ENCODE results near the gene RAMACL. TPM values are rescaled to one million over a fixed set of nuclear protein-coding genes. Genes with fewer than 3 reads are reported as not detected.
A peak's percentile ranks its signal among the peaks of the same experiment; 100 is the strongest.

Gene RAMACL
- polyA plus RNA-seq, 1 experiment = 0.26 TPM

- TF ChIP-seq, protein P1, sequence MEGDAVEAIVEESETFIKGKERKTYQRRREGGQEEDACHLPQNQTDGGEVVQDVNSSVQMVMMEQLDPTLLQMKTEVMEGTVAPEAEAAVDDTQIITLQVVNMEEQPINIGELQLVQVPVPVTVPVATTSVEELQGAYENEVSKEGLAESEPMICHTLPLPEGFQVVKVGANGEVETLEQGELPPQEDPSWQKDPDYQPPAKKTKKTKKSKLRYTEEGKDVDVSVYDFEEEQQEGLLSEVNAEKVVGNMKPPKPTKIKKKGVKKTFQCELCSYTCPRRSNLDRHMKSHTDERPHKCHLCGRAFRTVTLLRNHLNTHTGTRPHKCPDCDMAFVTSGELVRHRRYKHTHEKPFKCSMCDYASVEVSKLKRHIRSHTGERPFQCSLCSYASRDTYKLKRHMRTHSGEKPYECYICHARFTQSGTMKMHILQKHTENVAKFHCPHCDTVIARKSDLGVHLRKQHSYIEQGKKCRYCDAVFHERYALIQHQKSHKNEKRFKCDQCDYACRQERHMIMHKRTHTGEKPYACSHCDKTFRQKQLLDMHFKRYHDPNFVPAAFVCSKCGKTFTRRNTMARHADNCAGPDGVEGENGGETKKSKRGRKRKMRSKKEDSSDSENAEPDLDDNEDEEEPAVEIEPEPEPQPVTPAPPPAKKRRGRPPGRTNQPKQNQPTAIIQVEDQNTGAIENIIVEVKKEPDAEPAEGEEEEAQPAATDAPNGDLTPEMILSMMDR (IDR thresholded peaks at IDR 0.05; ENCODE audit: insufficient read depth, low read depth, low read length) = no peak
- Histone ChIP-seq H3K36me3 (ENCODE audit: control insufficient read depth, insufficient read depth, low read length) (0 out of 2 replicates have a peak, but pooled peaks cover 2% of the 10 kb centered on the region), H3K27me3 (ENCODE audit: control insufficient read depth, insufficient read depth, low read length) (no peaks in the 10 kb centered on the region), H3K4me3 (ENCODE audit: low read depth, low read length) (no peak overlapping the region)
- CTCF ChIA-PET = no interaction called here
- POLR2A ChIA-PET = no interaction called here
- DNase-seq (ENCODE audit: low read depth) = no peak
These were observed 18.7 kb downstream of the RAMACL start for GRCh38 chr6:166567813-166568212.

DNA sequence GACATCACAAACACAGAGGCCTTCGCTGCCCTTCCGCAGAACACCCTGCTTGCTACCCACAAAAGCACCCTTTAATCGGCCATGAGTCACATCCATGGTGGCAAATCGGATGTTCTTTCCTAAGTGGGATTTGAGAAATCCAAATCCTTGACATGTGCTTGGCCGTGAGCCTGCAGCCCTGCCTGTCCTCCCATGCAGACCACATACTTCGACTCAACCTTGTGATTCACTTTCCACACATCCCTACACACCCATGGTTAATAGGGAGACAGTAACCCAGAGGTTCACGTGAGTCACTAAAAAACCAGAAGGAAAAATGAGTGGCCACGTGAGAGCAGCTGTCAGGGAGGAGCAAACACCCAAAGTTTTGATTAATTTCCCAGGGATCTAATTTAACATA lies 19.4 kb downstream of the RAMACL start:
- POLR2A ChIA-PET = interaction anchor here (0.8 kb wide), 1 partner anchor 17 kb away, joined by 3 read pairs; no protein-coding TSS in a partner anchor
- H3K4me3 ChIP-seq (ENCODE audit: low read depth, low read length) = no peak overlapping the region
- H3K27me3 ChIP-seq (ENCODE audit: control insufficient read depth, insufficient read depth, low read length) = no peaks in the 10 kb centered on the region
- CTCF ChIA-PET = interaction anchor here (0.8 kb wide), 1 partner anchor 13 kb away, joined by 3 read pairs; no protein-coding TSS in a partner anchor
- TF ChIP-seq, protein P1 (IDR thresholded peaks at IDR 0.05; ENCODE audit: insufficient read depth, low read depth, low read length) = no peak
- peak; percentile 93 for DNase-seq (ENCODE audit: low read depth)
- H3K36me3 ChIP-seq (ENCODE audit: control insufficient read depth, insufficient read depth, low read length) = 0 out of 2 replicates have a peak, but pooled peaks cover 2% of the 10 kb centered on the region

DNA sequence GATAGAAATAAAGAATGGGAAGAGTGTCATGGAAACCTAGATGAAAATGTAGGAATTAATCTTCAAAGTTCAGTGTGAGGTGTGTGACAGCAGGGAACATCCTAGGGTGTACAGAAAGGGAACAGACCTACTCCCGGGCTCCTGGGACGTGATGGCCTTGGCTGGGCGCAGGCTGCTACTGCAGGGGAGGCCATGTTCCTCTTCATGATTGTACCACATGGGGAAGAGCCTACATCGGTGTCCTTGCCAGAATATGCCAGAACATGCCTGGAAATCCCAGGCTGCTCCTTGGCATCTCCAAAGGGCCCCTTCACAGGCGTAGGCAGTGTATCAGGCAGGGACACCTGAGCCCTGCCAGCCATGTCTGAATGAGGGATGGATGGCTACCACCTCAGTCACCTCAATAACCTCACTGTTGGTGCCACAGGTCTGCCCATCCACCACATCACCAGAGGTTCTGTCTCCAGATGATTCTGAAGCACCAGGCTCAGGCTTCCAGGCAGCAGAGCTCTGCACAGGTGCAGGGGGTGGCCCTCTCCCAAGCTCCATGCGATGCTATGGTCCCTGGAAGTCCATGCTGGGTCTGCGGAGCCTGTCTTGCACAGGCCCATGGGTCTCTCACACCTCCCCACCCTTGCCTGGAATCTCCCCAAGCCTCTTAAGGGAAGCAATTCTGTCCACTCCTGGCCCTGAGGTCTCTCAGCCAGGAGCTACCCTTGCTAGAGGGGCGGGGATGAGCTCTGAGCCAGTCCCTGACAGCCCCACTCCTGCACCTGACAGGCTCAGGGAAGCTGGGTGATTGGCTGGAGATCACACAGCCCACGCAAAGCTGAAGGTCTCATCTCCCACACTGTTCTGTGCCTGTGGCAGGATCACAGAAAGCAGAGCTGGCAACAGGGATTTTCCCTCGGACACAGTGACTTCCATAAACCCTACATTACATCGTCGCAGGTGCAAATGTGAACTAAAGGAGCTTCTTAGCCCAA lies 20.2 kb downstream of the RAMACL start:
- no peak for DNase-seq (ENCODE audit: low read depth)
- ChIA-PET POLR2A (interaction anchor here (0.8 kb wide), 1 partner anchor 18 kb away, joined by 3 read pairs; no protein-coding TSS in a partner anchor), CTCF (interaction anchor here (0.8 kb wide), 1 partner anchor 12 kb away, joined by 3 read pairs; no protein-coding TSS in a partner anchor)
- no peak overlapping the region for H3K4me3 ChIP-seq (ENCODE audit: low read depth, low read length)
- H3K36me3 ChIP-seq (ENCODE audit: control insufficient read depth, insufficient read depth, low read length) = 0 out of 2 replicates have a peak, but pooled peaks cover 2% of the 10 kb centered on the region
- TF ChIP-seq, protein P1 (IDR thresholded peaks at IDR 0.05; ENCODE audit: insufficient read depth, low read depth, low read length) = no peak
- H3K27me3 ChIP-seq (ENCODE audit: control insufficient read depth, insufficient read depth, low read length) = no peaks in the 10 kb centered on the region

GRCh38 chr6:166565084-166565967 lies 21.2 kb downstream of the RAMACL start:
- no peak overlapping the region for H3K4me3 ChIP-seq (ENCODE audit: low read depth, low read length)
- CTCF ChIA-PET = no interaction called here
- H3K36me3 ChIP-seq (ENCODE audit: control insufficient read depth, insufficient read depth, low read length) = 0 out of 2 replicates have a peak, but pooled peaks cover 2% of the 10 kb centered on the region
- POLR2A ChIA-PET = no interaction called here
- TF ChIP-seq, protein P1 (IDR thresholded peaks at IDR 0.05; ENCODE audit: insufficient read depth, low read depth, low read length) = no peak
- DNase-seq (ENCODE audit: low read depth) = no peak
- H3K27me3 ChIP-seq (ENCODE audit: control insufficient read depth, insufficient read depth, low read length) = no peaks in the 10 kb centered on the region

Data from BJ (cell line).